Activated CD8-positive, alpha-beta memory T cell treated with anti-CD3 and anti-CD28 coated beads, Interleukin-2, amount 50 U/mL, for 24 hours (primary cell): ENCODE measurements around the gene ATP2B2.
"Not testable (repeated sequence)": the region's sequence is repeated elsewhere in the genome, so short reads cannot be mapped to it uniquely, and the experiment has no call there.

Source experiments
- DNase-seq: peaks from one replicate; pipeline ENCODE4 v3.0.0-alpha.2; 2020; ENCODE audit errors: extremely low read depth

ATP2B2 gene

GRCh38 chr3:10505050-10505790 lies at the start of gene ATP2B2:
ATP2B2 (minus strand) TSS chr3:10505586; CDS start chr3:10449543, 56,043 bp downstream.
- no peak for DNase-seq

- no peak for DNase-seq
These were observed 49.4 kb upstream of the ATP2B2 start for GRCh38 chr3:10554746-10555145.

GRCh38 chr3:10554236-10554611 lies 48.8 kb upstream of the ATP2B2 start:
- DNase-seq, result no peak

- no peak for DNase-seq
These were observed 48.3 kb upstream of the ATP2B2 start for GRCh38 chr3:10553591-10554235.

GRCh38 chr3:10552631-10552943 lies 47.2 kb upstream of the ATP2B2 start:
- no peak for DNase-seq

- DNase-seq, result peak; percentile 70
These were observed 46.6 kb upstream of the ATP2B2 start for GRCh38 chr3:10551821-10552630.

GRCh38 chr3:10551139-10551538 lies 45.8 kb upstream of the ATP2B2 start:
- no peak for DNase-seq

GRCh38 chr3:10550705-10551104 lies 45.3 kb upstream of the ATP2B2 start:
- no peak for DNase-seq

- DNase-seq, result no peak
These were observed 44.3 kb upstream of the ATP2B2 start for GRCh38 chr3:10549617-10550230.

- peak; percentile 5 for DNase-seq
These were observed 43.6 kb upstream of the ATP2B2 start for GRCh38 chr3:10548992-10549391.

GRCh38 chr3:10547841-10548783 lies 42.7 kb upstream of the ATP2B2 start:
- no peak for DNase-seq

- no peak for DNase-seq
These were observed 42.0 kb upstream of the ATP2B2 start for GRCh38 chr3:10547413-10547812.

GRCh38 chr3:10546820-10547263 lies 41.5 kb upstream of the ATP2B2 start:
- no peak for DNase-seq

GRCh38 chr3:10546181-10546624 lies 40.8 kb upstream of the ATP2B2 start:
- DNase-seq, result no peak

GRCh38 chr3:10542518-10542917 lies 37.1 kb upstream of the ATP2B2 start:
- no peak for DNase-seq

GRCh38 chr3:10540347-10540746 lies 35.0 kb upstream of the ATP2B2 start:
- DNase-seq, result not testable (repeated sequence)

GRCh38 chr3:10534066-10534465 lies 28.7 kb upstream of the ATP2B2 start:
- no peak for DNase-seq

- DNase-seq, result no peak
These were observed 28.3 kb upstream of the ATP2B2 start for GRCh38 chr3:10533737-10534023.

GRCh38 chr3:10532939-10533736 lies 27.8 kb upstream of the ATP2B2 start:
- DNase-seq, result no peak

- DNase-seq, result no peak
These were observed 25.6 kb upstream of the ATP2B2 start for GRCh38 chr3:10531031-10531430.
